ENCODE data around the gene CADM3. TPM values are rescaled to one million over a fixed set of nuclear protein-coding genes. Genes with fewer than 3 reads are reported as not detected.

The CADM3 gene
- polyA plus RNA-seq, 12 donors, result 0.27 to 7.7 (median 0.68) TPM; not detected in 1

Other genes starting within 250 kb of the CADM3 start
- 1 to 10 TPM in 1 of 12 donors, under 1 TPM in 8, not detected in 3; 0.16 to 1.5 (median 0.30) TPM for gene PYHIN1, start 240.1 kb upstream of the CADM3 start, polyA plus RNA-seq (ENCODE audit: insufficient read length in 12 of 12)
- gene IFI16, start 161.7 kb upstream of the CADM3 start, polyA plus RNA-seq (ENCODE audit: insufficient read length in 12 of 12), result 10 to 100 TPM in 11 of 12 donors, not detected in 1; 27.7 to 92.0 (median 38.0) TPM
- under 1 TPM in 7 of 12 donors, not detected in 5; 0.16 to 0.61 (median 0.32) TPM for gene AIM2, start 94.8 kb upstream of the CADM3 start, polyA plus RNA-seq (ENCODE audit: insufficient read length in 12 of 12)
- 1 to 10 TPM in 8 of 12 donors, under 1 TPM in 2, not detected in 2; 0.80 to 4.2 (median 2.0) TPM for gene ACKR1, start 33.3 kb downstream of the CADM3 start, polyA plus RNA-seq (ENCODE audit: insufficient read length in 12 of 12)
- gene FCER1A, start 130.7 kb downstream of the CADM3 start, polyA plus RNA-seq (ENCODE audit: insufficient read length in 12 of 12), result 1 to 10 TPM in 2 of 12 donors, under 1 TPM in 7, not detected in 3; 0.20 to 3.1 (median 0.50) TPM